Keratinocyte (primary cell): Measurements from ENCODE around the gene ABHD18. TPM values are rescaled to one million over a fixed set of nuclear protein-coding genes. Genes with fewer than 3 reads are reported as not detected.
"Not testable (repeated sequence)": the region's sequence is repeated elsewhere in the genome, so short reads cannot be mapped to it uniquely, and the experiment has no call there.

Experiments
- DNase-seq: peaks from one replicate; pipeline ENCODE4 v3.0.0-alpha.2; 2011; ENCODE audit warnings: low read depth, missing footprints, low spot score
- FAIRE-seq: peaks from 2 replicates; lab custom pipeline; 2011; peaks lifted over from hg19 to GRCh38; lab: Jason Lieb, UNC
- H2AFZ ChIP-seq: 2 replicates; pipeline ENCODE4 v1.6.0; 2012; ENCODE audit warnings: low read length, control low read depth, inconsistent platforms; ENCODE audit not compliant: control insufficient read depth
- H3K27ac ChIP-seq: 2 replicates; pipeline ENCODE4 v1.5.1; 2011; ENCODE audit warnings: low read length; ENCODE audit not compliant: control insufficient read depth, insufficient read depth
- H3K27me3 ChIP-seq: 3 replicates; pipeline ENCODE4 v1.6.0; 2011; ENCODE audit warnings: low read length; ENCODE audit not compliant: control insufficient read depth, insufficient read depth; ENCODE audit errors: extremely low read depth
- H3K36me3 ChIP-seq, 2 experiments: 2 replicates in 1 of 2; 3 replicates in 1 of 2; pipeline ENCODE4 v1.5.1; 2011; ENCODE audit warnings: low read length in 2 of 2, mild to moderate bottlenecking in 1 of 2; ENCODE audit not compliant: control insufficient read depth in 2 of 2, insufficient read depth in 2 of 2; ENCODE audit errors: extremely low read depth in 1 of 2
- H3K4me1 ChIP-seq: 3 replicates; pipeline ENCODE4 v1.5.1; 2011; ENCODE audit warnings: low read length; ENCODE audit not compliant: control insufficient read depth, insufficient read depth; ENCODE audit errors: extremely low read depth
- H3K4me2 ChIP-seq: 3 replicates; pipeline ENCODE4 v1.6.0; 2011; ENCODE audit warnings: low read depth, low read length; ENCODE audit not compliant: control insufficient read depth, insufficient read depth; ENCODE audit errors: extremely low read depth
- H3K4me3 ChIP-seq, 3 experiments: fragments of 200-600 bp in 1 of 3; sonication (generic) in 1 of 3; 2 replicates in 2 of 3; 3 replicates in 1 of 3; pipeline ENCODE4 v1.5.1; 2011 to 2016; ENCODE audit warnings: low read length in 3 of 3, mild to moderate bottlenecking in 3 of 3, control low read depth in 2 of 3, inconsistent platforms in 1 of 3, low read depth in 1 of 3, mixed read lengths in 1 of 3, mixed run types in 1 of 3, moderate library complexity in 1 of 3; ENCODE audit not compliant: control insufficient read depth in 2 of 3, insufficient read depth in 2 of 3; ENCODE audit errors: extremely low read depth in 1 of 3
- H3K79me2 ChIP-seq: 2 replicates; pipeline ENCODE4 v1.6.0; 2012; ENCODE audit warnings: low read length; ENCODE audit not compliant: control insufficient read depth, insufficient read depth
- H3K9ac ChIP-seq: 3 replicates; pipeline ENCODE4 v1.6.0; 2011; ENCODE audit warnings: low read length; ENCODE audit not compliant: control insufficient read depth, insufficient read depth; ENCODE audit errors: extremely low read depth
- H3K9me1 ChIP-seq: 3 replicates; pipeline ENCODE4 v1.6.0; 2011; ENCODE audit warnings: low read length; ENCODE audit not compliant: control insufficient read depth, insufficient read depth; ENCODE audit errors: extremely low read depth
- H3K9me3 ChIP-seq: 2 replicates; pipeline ENCODE4 v1.5.1; 2012; ENCODE audit warnings: low read depth, low read length; ENCODE audit not compliant: control insufficient read depth
- H4K20me1 ChIP-seq: 3 replicates; pipeline ENCODE4 v1.6.0; 2011; ENCODE audit warnings: low read length; ENCODE audit not compliant: control insufficient read depth, insufficient read depth; ENCODE audit errors: extremely low read depth
- EZH2 ChIP-seq: IDR thresholded peaks from one replicate; pipeline ENCODE4 v1.6.1; 2012; ENCODE audit warnings: inconsistent platforms, mild to moderate bottlenecking, low read length, moderate library complexity
- dilution Hi-C: fragments of 300-500 bp; cut with MboI; formaldehyde crosslinking; loops from one replicate; pipeline ENCODE4 v1.7.0; 2020; ENCODE audit warnings: low sequenced_read_pairs; ENCODE audit not compliant: extremely low pct_ligation_motif_present
- polyA plus RNA-seq, 5 experiments: library from polyadenylated mRNA; depleted of rRNA in 3 of 5; stranded (reverse) in 3 of 5; stranded (forward) in 1 of 5; unstranded in 1 of 5; fragments of >200 nt; gene quantifications; 1 replicate in 1 of 5; 2 replicates in 3 of 5; 3 replicates in 1 of 5; pipeline versions ENCODE4 v1.2.1 to v1.2.3, GENCODE V29; 2011 to 2012; ENCODE audit warnings: missing spikeins in 2 of 5, low read depth in 1 of 5, low replicate concordance in 1 of 5
- TF ChIP-seq, protein P1 (sequence below), 3 experiments: IDR thresholded peaks in 1 of 3; conservative IDR thresholded peaks in 1 of 3; optimal IDR thresholded peaks in 1 of 3; 2 replicates in 2 of 3; 3 replicates in 1 of 3; pipeline versions ENCODE3 to v1.5.1; 2011; ENCODE audit warnings: low read length in 3 of 3, mild to moderate bottlenecking in 3 of 3, moderate library complexity in 2 of 3, control low read depth in 1 of 3, inconsistent platforms in 1 of 3; ENCODE audit not compliant: insufficient read depth in 2 of 3; ENCODE audit errors: extremely low read depth in 1 of 3

ABHD18 gene
- polyA plus RNA-seq, 1 donor (not counting 4 experiments of a cell fraction or from before 2014, with no cell fraction given): 4.6 TPM

GRCh38 chr4:128061566-128062536 lies 96.6 kb downstream of the ABHD18 start:
- FAIRE-seq: peak; percentile 46
- Histone ChIP-seq H4K20me1 (peaks cover 2% of the 10 kb centered on the region), H3K4me3 (peak overlapping the region; percentile 63 to 93 (median 91)), H3K27me3 (no peaks in the 10 kb centered on the region), H3K9me3 (no peaks in the 10 kb centered on the region), H3K4me2 (peak overlapping the region; percentile 92), H3K9ac (peak overlapping the region; percentile 93), H2AFZ (peak overlapping the region; percentile 88), H3K4me1 (peaks cover 4% of the 10 kb centered on the region), H3K9me1 (no peaks in the 10 kb centered on the region), H3K79me2 (peaks cover 39% of the 10 kb centered on the region), H3K36me3 (no peaks in the 10 kb centered on the region), H3K27ac (peak overlapping the region; percentile 89)
- no peak for DNase-seq
- dilution Hi-C loops: no loop called here
- TF ChIP-seq, protein P1, sequence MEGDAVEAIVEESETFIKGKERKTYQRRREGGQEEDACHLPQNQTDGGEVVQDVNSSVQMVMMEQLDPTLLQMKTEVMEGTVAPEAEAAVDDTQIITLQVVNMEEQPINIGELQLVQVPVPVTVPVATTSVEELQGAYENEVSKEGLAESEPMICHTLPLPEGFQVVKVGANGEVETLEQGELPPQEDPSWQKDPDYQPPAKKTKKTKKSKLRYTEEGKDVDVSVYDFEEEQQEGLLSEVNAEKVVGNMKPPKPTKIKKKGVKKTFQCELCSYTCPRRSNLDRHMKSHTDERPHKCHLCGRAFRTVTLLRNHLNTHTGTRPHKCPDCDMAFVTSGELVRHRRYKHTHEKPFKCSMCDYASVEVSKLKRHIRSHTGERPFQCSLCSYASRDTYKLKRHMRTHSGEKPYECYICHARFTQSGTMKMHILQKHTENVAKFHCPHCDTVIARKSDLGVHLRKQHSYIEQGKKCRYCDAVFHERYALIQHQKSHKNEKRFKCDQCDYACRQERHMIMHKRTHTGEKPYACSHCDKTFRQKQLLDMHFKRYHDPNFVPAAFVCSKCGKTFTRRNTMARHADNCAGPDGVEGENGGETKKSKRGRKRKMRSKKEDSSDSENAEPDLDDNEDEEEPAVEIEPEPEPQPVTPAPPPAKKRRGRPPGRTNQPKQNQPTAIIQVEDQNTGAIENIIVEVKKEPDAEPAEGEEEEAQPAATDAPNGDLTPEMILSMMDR (optimal IDR thresholded peaks at IDR 0.05 in 1 of 3, IDR thresholded peaks at IDR 0.05 in 1 of 3, conservative IDR thresholded peaks at IDR 0.05 in 1 of 3; ENCODE audit: extremely low read depth in 1 of 3, insufficient read depth in 2 of 3, low read length in 3 of 3): peak in 2 of 3 experiments; percentile 19 to 35
- TF ChIP-seq EZH2: no peak

DNA sequence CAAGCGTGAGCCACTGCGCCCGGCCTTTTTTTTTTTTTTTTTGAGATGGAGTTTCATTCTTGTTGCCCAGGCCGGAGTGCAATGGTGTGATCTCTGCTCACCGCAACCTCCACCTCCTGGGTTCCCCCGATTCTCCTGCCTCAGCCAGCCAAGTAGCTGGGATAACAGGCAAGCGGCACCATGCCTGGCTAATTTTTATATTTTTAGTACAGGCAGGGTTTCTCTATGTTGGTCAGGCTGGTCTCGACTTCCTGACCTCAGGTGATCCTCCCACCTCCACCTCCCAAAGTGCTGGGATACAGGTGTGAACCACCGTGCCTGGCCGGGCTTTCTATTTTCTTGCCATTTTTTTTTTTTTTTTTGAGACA lies 101.2 kb downstream of the ABHD18 start:
- DNase-seq, H3K4me1 ChIP-seq, dilution Hi-C loops, H3K27ac ChIP-seq, H3K4me2 ChIP-seq, H2AFZ ChIP-seq, FAIRE-seq, H3K9me3 ChIP-seq, H3K27me3 ChIP-seq, H3K9ac ChIP-seq, H4K20me1 ChIP-seq, H3K4me3 ChIP-seq, H3K9me1 ChIP-seq, H3K36me3 ChIP-seq: not testable (repeated sequence)
- H3K79me2 ChIP-seq: peaks cover 60% of the 10 kb centered on the region
